Lung (tissue), 12 donors: ENCODE results near the gene BEST2. TPM values are rescaled to one million over a fixed set of nuclear protein-coding genes. Genes with fewer than 3 reads are reported as not detected.
A peak's percentile ranks its signal among the peaks of the same experiment; 100 is the strongest.
"Not testable (repeated sequence)": the region's sequence is repeated elsewhere in the genome, so short reads cannot be mapped to it uniquely, and the experiment has no call there.

Experiments
- ATAC-seq: fragments of 200-7000 bp; cut with Tn5 transposase; one replicate; pipeline ENCODE4 v1.9.1; 2020; ENCODE audit warnings: moderate number of reproducible peaks; ENCODE audit not compliant: insufficient read depth, low FRiP score
- DNase-seq, 3 donors: peaks; one replicate each; pipeline ENCODE4 v3.0.0-alpha.2; 2013 to 2017
- H3K27ac ChIP-seq, 2 donors: one replicate each; pipeline ENCODE4 v1.5.1; 2013; ENCODE audit warnings: mild to moderate bottlenecking in 2 of 2, moderate library complexity in 2 of 2, control low read depth in 1 of 2, inconsistent platforms in 1 of 2, low read depth in 1 of 2, low read length in 1 of 2
- H3K27me3 ChIP-seq, 3 donors: one replicate each; pipeline ENCODE4 v1.5.1; 2013; ENCODE audit warnings: low read length in 2 of 3; ENCODE audit not compliant: control insufficient read depth in 3 of 3, insufficient read depth in 3 of 3
- H3K36me3 ChIP-seq, 4 donors: one replicate each; pipeline ENCODE4 v1.5.1; 2013; ENCODE audit warnings: low read length in 4 of 4, mild to moderate bottlenecking in 1 of 4, moderate library complexity in 1 of 4; ENCODE audit not compliant: control insufficient read depth in 4 of 4, insufficient read depth in 4 of 4
- H3K4me1 ChIP-seq, 5 donors: one replicate each; pipeline ENCODE4 v1.5.1; 2013; ENCODE audit warnings: low read length in 5 of 5, mild to moderate bottlenecking in 2 of 5, moderate library complexity in 1 of 5; ENCODE audit not compliant: control insufficient read depth in 5 of 5, insufficient read depth in 5 of 5
- H3K4me3 ChIP-seq: one replicate; pipeline ENCODE4 v1.5.1; 2013; ENCODE audit warnings: mild to moderate bottlenecking, control low read depth, moderate library complexity
- H3K9ac ChIP-seq, 2 donors: one replicate each; pipeline ENCODE4 v1.5.1; 2013; ENCODE audit warnings: low read length in 2 of 2, control low read depth in 1 of 2; ENCODE audit not compliant: insufficient read depth in 1 of 2
- H3K9me3 ChIP-seq, 4 donors: one replicate each; pipeline ENCODE4 v1.5.1; 2013; ENCODE audit warnings: low read length in 3 of 4, mild to moderate bottlenecking in 1 of 4, moderate library complexity in 1 of 4; ENCODE audit not compliant: control insufficient read depth in 4 of 4, insufficient read depth in 3 of 4
- WGBS, 2 donors: extraction: QIAGEN DNeasy Blood & Tissue Kit; methylation state at CpG; one replicate each; pipeline ENCODE4 v1.1.7; 2013; 5-methylcytosine and 5-hydroxymethylcytosine counted together
- polyA plus RNA-seq, 2 donors: library from polyadenylated mRNA; stranded (reverse); fragments of 200-250 nt; gene quantifications; one replicate each; pipeline ENCODE4 v1.2.1, GENCODE V29; 2013
- total RNA-seq, 2 donors: library from RNA; depleted of rRNA in 1 of 2; stranded (reverse); fragments of >200 nt in 1 of 2; gene quantifications; one replicate each; pipeline ENCODE4 v1.2.1, GENCODE V29; 2014 to 2021
- TF ChIP-seq, protein P1 (sequence below): IDR thresholded peaks from 2 replicates; pipeline ENCODE4 v1.5.1; 2012; ENCODE audit warnings: mild to moderate bottlenecking; ENCODE audit errors: control extremely low read depth, extremely low read depth
- donor health status: control.
- donor health status: control.
- donor health status: Bipolar disorder and iron deficiency.
- donor health status: healthy.
- donor health status: DM: yes; HTN: yes; CAD: no.

The BEST2 gene
- total and polyA plus RNA-seq, 4 donors = 0.02 TPM; not detected in 3

DNA sequence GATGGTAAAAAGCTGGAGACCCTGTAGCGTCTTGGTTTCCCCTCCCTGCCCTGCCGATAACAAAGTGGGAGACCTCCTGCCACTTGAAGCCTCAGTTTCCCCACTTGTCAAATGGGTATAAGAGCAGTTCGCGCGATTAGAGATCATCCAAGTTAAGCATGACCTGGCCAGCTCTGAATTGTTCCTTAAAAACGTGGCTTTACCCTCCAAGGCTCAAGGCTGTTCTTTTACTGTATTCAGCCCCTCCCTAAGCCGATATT is 28.3 kb upstream of the BEST2 start:
- 0 to 3% methylated on average over 7 of the region's 7 CpGs for WGBS, 2 donors

DNA sequence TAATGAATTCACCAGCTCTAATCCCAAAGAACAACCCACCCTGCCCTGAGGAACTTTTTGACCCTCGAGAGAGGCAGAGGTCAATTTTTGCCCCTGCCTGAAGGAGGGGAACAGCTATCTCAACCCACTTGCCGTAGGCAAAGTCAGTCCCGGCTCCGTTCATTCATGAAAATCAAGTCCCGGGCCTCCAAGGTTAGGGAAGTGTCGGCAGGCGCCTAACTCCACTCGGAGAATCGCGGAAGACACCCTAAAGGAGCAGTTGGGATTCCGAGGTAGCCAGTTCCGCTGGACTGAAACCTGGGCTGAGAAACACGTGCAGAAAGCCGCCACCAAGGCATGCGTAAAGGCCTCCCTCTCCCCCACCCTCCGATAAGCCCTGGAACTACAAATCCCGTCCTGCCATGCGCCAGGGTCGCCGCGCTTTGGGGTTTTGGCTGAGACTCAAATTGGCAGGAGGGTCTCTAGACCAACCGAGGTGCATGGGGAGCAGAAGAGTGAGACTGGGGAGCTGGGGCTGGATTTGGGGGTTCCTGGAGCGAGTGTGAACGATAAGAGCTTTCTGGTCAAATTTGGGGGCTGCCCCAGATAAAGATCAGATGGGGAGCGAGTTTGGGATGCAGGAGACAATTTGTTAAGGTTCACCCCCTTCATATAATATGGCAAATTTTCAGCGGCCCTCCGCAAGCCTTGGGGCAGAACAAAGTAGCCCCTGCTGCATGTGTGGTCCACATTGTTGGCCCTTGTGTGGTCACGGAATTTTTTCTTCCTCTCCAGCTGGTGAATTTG is 27.8 kb upstream of the BEST2 start, which contains the start of gene TNPO2:
TSS of gene TNPO2 (minus strand) at position 292 of the 786 bp plus-strand sequence. CDS start 2,955 bp downstream, outside the sequence.
- peaks cover 0 to 7% (median 5%) of the 10 kb centered on the region in 4 donors for H3K36me3 ChIP-seq
- no peaks in the 10 kb centered on the region for H3K9me3 ChIP-seq
- H3K4me3 ChIP-seq = peak within 1 kb of the TSS; percentile 35
- H3K27me3 ChIP-seq = no peaks in the 10 kb centered on the region
- 3 to 6% methylated on average over 28 of the region's 28 CpGs for WGBS, 2 donors
- peaks cover 0 to 25% (median 10%) of the 10 kb centered on the region in 5 donors for H3K4me1 ChIP-seq
- DNase-seq (peak; percentile 80 to 84 (median 82)), ATAC-seq (peak; percentile 28)
- peak within 1 kb of the TSS; percentile 57 to 61 for H3K9ac ChIP-seq
- H3K27ac ChIP-seq = peak within 1 kb of the TSS; percentile 37 to 82
- TF ChIP-seq, protein P1, sequence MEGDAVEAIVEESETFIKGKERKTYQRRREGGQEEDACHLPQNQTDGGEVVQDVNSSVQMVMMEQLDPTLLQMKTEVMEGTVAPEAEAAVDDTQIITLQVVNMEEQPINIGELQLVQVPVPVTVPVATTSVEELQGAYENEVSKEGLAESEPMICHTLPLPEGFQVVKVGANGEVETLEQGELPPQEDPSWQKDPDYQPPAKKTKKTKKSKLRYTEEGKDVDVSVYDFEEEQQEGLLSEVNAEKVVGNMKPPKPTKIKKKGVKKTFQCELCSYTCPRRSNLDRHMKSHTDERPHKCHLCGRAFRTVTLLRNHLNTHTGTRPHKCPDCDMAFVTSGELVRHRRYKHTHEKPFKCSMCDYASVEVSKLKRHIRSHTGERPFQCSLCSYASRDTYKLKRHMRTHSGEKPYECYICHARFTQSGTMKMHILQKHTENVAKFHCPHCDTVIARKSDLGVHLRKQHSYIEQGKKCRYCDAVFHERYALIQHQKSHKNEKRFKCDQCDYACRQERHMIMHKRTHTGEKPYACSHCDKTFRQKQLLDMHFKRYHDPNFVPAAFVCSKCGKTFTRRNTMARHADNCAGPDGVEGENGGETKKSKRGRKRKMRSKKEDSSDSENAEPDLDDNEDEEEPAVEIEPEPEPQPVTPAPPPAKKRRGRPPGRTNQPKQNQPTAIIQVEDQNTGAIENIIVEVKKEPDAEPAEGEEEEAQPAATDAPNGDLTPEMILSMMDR = no peak

More for the DNA sequence above, 28.3 kb upstream of the BEST2 start:
- Histone ChIP-seq H3K9ac (peak overlapping the region; percentile 26 to 57), H3K4me3 (peak overlapping the region; percentile 35), H3K4me1 (peaks cover 0 to 25% (median 10%) of the 10 kb centered on the region in 5 donors), H3K27ac (peak overlapping the region; percentile 37 to 82), H3K36me3 (peaks cover 0 to 11% (median 9%) of the 10 kb centered on the region in 4 donors), H3K27me3 (no peaks in the 10 kb centered on the region), H3K9me3 (no peaks in the 10 kb centered on the region)
- TF ChIP-seq, protein P1 = no peak
- no peak for ATAC-seq
- DNase-seq = peak in 1 of 3 donors; percentile 19

DNA sequence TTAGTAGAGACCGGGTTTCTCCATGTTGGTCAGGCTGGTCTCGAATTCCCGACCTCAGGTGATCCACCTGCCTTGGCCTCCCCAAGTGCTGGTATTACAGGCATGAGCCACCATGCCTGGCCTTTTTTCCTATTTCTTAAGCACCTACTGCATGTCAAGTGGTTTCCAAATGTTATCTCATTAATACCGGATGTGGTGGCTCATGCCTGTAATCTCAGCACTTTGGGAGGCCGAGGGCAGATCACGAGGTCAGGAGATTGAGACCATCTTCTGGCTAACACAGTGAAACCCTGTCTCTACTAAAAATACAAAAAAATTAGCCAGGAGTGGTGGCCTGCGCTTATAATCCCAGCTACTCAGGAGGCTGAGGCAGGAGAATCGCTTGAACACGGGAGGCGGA is 26.0 kb upstream of the BEST2 start:
- not testable (repeated sequence) for DNase-seq, H3K4me3 ChIP-seq, H3K9me3 ChIP-seq, H3K27me3 ChIP-seq, H3K9ac ChIP-seq, H3K27ac ChIP-seq, ATAC-seq
- peaks cover 0 to 17% (median 5%) of the 10 kb centered on the region in 5 donors for H3K4me1 ChIP-seq
- WGBS, 2 donors = 95 to 98% methylated on average over 10 of the region's 10 CpGs
- H3K36me3 ChIP-seq = peaks cover 3 to 19% (median 9%) of the 10 kb centered on the region in 4 donors

DNA sequence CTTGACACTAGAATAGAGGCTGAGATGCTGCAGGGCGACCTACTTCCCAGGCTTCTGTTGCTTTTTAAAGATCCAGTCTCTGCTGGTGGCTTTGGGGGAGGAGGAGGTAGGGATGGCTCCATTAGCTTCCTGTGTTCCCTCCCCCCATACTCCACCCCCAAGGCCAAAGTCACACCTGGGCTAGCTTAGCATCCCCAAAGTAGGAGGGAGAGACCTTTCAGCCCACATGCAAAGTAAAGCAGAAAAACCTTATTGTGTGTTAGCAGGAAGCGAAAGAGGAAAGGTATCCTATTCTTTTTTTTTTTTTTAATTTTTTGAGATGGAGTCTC is 24.6 kb upstream of the BEST2 start:
- 97 to 100% methylated on average over 2 of the region's 2 CpGs for WGBS, 2 donors
- Histone ChIP-seq H3K27ac (no peak overlapping the region), H3K9me3 (no peaks in the 10 kb centered on the region), H3K36me3 (peaks cover 4 to 28% (median 16%) of the 10 kb centered on the region in 4 donors), H3K4me3 (no peak overlapping the region), H3K4me1 (peaks cover 0 to 14% (median 5%) of the 10 kb centered on the region in 5 donors), H3K9ac (no peak overlapping the region), H3K27me3 (no peaks in the 10 kb centered on the region)
- ATAC-seq = no peak
- TF ChIP-seq, protein P1 = no peak
- no peak for DNase-seq
